Stimulated activated CD4-positive, alpha-beta T cell treated with anti-CD3 and anti-CD28 coated beads, Interleukin-4, amount 100 ng/mL, for 1 hour (primary cell): ENCODE results near the gene ETV6.
"Not testable (repeated sequence)": the region's sequence is repeated elsewhere in the genome, so short reads cannot be mapped to it uniquely, and the experiment has no call there.

Source experiments
- DNase-seq: peaks from one replicate; pipeline ENCODE4 v3.0.0-alpha.2; 2020

ETV6 gene

GRCh38 chr12:11672256-11673191 lies 23.1 kb downstream of the ETV6 start:
- no peak for DNase-seq

- DNase-seq: no peak
Observed at GRCh38 chr12:11673666-11674461, 24.4 kb downstream of the ETV6 start.

GRCh38 chr12:11674894-11675390 lies 25.5 kb downstream of the ETV6 start:
- DNase-seq: no peak

GRCh38 chr12:11676052-11676451 lies 26.6 kb downstream of the ETV6 start:
- DNase-seq: no peak

- no peak for DNase-seq
Observed at GRCh38 chr12:11677093-11677492, 27.6 kb downstream of the ETV6 start.

GRCh38 chr12:11677752-11678151 lies 28.3 kb downstream of the ETV6 start:
- no peak for DNase-seq

GRCh38 chr12:11678781-11679180 lies 29.3 kb downstream of the ETV6 start:
- DNase-seq: no peak

GRCh38 chr12:11681207-11681606 lies 31.7 kb downstream of the ETV6 start:
- no peak for DNase-seq

- DNase-seq: not testable (repeated sequence)
Observed at GRCh38 chr12:11681695-11682094, 32.2 kb downstream of the ETV6 start.

GRCh38 chr12:11684393-11684792 lies 34.9 kb downstream of the ETV6 start:
- DNase-seq: no peak

- DNase-seq: no peak
Observed at GRCh38 chr12:11684811-11685210, 35.3 kb downstream of the ETV6 start.

GRCh38 chr12:11685316-11685715 lies 35.8 kb downstream of the ETV6 start:
- DNase-seq: no peak

- no peak for DNase-seq
Observed at GRCh38 chr12:11685716-11686115, 36.2 kb downstream of the ETV6 start.

- no peak for DNase-seq
Observed at GRCh38 chr12:11686120-11686519, 36.6 kb downstream of the ETV6 start.

- no peak for DNase-seq
Observed at GRCh38 chr12:11687528-11687927, 38.1 kb downstream of the ETV6 start.

- no peak for DNase-seq
Observed at GRCh38 chr12:11688379-11688778, 38.9 kb downstream of the ETV6 start.

GRCh38 chr12:11688831-11689230 lies 39.4 kb downstream of the ETV6 start:
- no peak for DNase-seq

GRCh38 chr12:11689591-11690186 lies 40.2 kb downstream of the ETV6 start:
- DNase-seq: no peak

GRCh38 chr12:11693067-11693466 lies 43.6 kb downstream of the ETV6 start:
- DNase-seq: no peak

- DNase-seq: no peak
Observed at GRCh38 chr12:11693601-11694000, 44.1 kb downstream of the ETV6 start.

GRCh38 chr12:11694528-11694927 lies 45.1 kb downstream of the ETV6 start:
- no peak for DNase-seq

- no peak for DNase-seq
Observed at GRCh38 chr12:11695321-11695720, 45.8 kb downstream of the ETV6 start.

- no peak for DNase-seq
Observed at GRCh38 chr12:11696084-11696483, 46.6 kb downstream of the ETV6 start.
